ENCODE data around the gene PROSER3.

Gene PROSER3

GRCh38 chr19:35753634-35754369, 4.2 kb upstream of the PROSER3 start:
- H3K27me3 ChIP-seq (ENCODE audit: insufficient read depth, poor library complexity, severe bottlenecking): no peaks in the 10 kb centered on the region
- H3K27ac ChIP-seq (replicated peaks): no peak overlapping the region
- TF ChIP-seq CTCF (IDR thresholded peaks at IDR 0.05; ENCODE audit: insufficient read depth, low read length) (no peak), POLR2AphosphoS5 (IDR thresholded peaks at IDR 0.05; ENCODE audit: low read depth) (no peak), SPI1 (IDR thresholded peaks at IDR 0.05; ENCODE audit: borderline replicate concordance, low read depth) (no peak), GABPA (IDR thresholded peaks at IDR 0.05; ENCODE audit: low read depth) (no peak), REST (IDR thresholded peaks at IDR 0.05; ENCODE audit: insufficient replicate concordance, low read depth) (no peak)
- DNase-seq (ENCODE audit: low read depth in 1 of 2, low spot score in 1 of 2): no peak
- no peak overlapping the region for H3K4me3 ChIP-seq (replicated peaks; ENCODE audit: insufficient read depth, low read length)

- no peak for DNase-seq (ENCODE audit: low read depth in 1 of 2, low spot score in 1 of 2)
- no peaks in the 10 kb centered on the region for H3K27me3 ChIP-seq (ENCODE audit: insufficient read depth, poor library complexity, severe bottlenecking)
- H3K4me3 ChIP-seq (replicated peaks; ENCODE audit: insufficient read depth, low read length): no peak overlapping the region
- no peak overlapping the region for H3K27ac ChIP-seq (replicated peaks)
- no peak for TF ChIP-seq SPI1 (IDR thresholded peaks at IDR 0.05; ENCODE audit: borderline replicate concordance, low read depth)
- TF ChIP-seq CTCF (IDR thresholded peaks at IDR 0.05; ENCODE audit: insufficient read depth, low read length): no peak
- no peak for TF ChIP-seq POLR2AphosphoS5 (IDR thresholded peaks at IDR 0.05; ENCODE audit: low read depth)
- no peak for TF ChIP-seq GABPA (IDR thresholded peaks at IDR 0.05; ENCODE audit: low read depth)
- no peak for TF ChIP-seq REST (IDR thresholded peaks at IDR 0.05; ENCODE audit: insufficient replicate concordance, low read depth)
Observed at GRCh38 chr19:35754370-35755130, 3.4 kb upstream of the PROSER3 start.

GRCh38 chr19:35755131-35755549, 2.8 kb upstream of the PROSER3 start:
- Histone ChIP-seq H3K27ac (replicated peaks) (no peak overlapping the region), H3K27me3 (ENCODE audit: insufficient read depth, poor library complexity, severe bottlenecking) (no peaks in the 10 kb centered on the region), H3K4me3 (replicated peaks; ENCODE audit: insufficient read depth, low read length) (no peak overlapping the region)
- no peak for DNase-seq (ENCODE audit: low read depth in 1 of 2, low spot score in 1 of 2)
- TF ChIP-seq POLR2AphosphoS5 (IDR thresholded peaks at IDR 0.05; ENCODE audit: low read depth): no peak
- TF ChIP-seq GABPA (IDR thresholded peaks at IDR 0.05; ENCODE audit: low read depth): no peak
- TF ChIP-seq REST (IDR thresholded peaks at IDR 0.05; ENCODE audit: insufficient replicate concordance, low read depth): no peak
- no peak for TF ChIP-seq CTCF (IDR thresholded peaks at IDR 0.05; ENCODE audit: insufficient read depth, low read length)
- no peak for TF ChIP-seq SPI1 (IDR thresholded peaks at IDR 0.05; ENCODE audit: borderline replicate concordance, low read depth)
